HG03066 (cell line): ENCODE measurements around the gene TTC23.

Experiments used
- ATAC-seq: cut with Tn5 transposase; IDR thresholded peaks from one replicate; pipeline ENCODE4 v1.9.1; 2021; ENCODE audit warnings: low read depth; ENCODE audit not compliant: unreplicated experiment

The TTC23 gene

DNA sequence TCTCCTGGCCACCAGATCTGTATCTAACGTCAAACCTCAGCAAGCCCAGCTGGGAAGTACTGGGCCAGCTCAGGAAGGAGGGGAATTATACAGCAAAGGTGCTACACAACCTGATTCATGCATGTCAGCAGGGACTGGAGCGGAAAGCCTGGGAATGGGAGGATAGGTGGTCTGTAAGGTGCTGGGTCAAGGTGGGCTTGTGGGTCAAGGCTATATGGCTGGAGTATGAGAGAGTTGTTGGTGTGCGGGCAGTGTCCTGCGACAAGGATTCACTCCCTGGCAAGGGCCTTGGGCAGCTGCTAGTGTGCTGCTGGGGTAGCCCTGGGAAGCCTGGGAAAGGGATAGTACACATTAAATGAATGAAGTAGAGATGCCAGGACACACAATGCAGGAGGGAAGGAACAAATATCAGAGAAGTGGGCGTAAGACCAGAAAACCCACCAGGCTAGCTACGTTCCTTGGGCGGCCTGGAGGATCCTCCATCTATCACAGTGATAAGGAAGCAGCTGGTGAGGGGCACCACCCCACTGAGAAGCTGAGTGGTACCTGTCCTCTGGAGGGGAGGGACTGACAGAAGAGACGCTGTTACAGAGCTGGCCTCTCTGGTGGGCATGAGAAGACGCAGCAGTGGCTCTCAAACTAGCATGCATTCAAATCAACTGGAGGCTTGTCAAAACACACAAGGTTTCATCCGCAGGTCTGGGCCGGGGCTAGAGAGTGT, 153.0 kb downstream of the TTC23 start:
- no peak for ATAC-seq

DNA sequence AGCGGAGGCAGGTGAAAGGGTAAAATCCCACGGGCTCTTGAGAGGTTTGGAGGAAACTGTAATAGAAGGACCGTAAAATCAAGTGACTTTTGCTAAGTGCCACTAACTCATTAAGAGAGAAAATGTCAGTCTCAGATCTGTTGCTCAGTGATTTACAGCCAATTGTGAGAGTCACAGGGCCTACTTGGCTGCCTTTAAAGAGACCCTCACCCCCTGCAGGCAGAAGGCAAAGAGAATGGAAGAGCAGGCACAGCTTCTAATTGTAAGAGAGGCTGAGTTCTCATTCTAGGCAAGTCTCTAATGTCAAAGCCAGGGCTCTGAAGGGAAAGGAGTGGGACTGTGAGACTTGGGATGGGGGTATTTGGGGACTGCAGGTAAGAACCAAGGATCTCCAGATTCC, 153.8 kb downstream of the TTC23 start:
- no peak for ATAC-seq

DNA sequence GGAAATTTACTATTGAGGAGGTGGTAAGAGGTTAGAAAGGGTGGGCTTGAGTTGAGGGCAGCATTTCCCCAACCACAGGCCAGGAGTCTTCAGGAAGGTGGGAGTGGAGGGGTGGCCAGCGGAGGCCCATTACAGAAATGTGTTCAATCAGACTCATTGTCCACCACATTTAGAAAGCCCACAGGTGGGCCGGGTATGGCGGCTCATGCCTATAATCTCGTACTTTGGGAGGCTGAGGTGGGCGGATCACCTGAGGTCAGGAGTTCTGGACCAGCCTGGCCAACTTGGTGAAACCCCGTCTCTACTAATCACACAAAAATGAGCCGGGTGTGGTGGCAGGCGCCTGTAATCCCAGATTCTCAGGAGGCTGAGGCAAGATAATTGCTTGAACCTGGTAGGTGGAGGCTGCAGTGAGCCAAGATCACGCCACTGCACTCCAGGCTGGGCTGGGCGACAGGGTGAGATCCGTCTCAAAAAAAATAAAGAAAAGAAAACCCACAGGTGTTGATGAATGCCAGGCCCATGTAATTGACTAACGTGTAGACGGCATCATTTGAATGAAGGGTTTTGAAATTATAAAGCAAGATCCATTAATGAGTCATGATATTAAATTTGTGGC, 156.7 kb downstream of the TTC23 start:
- no peak for ATAC-seq

DNA sequence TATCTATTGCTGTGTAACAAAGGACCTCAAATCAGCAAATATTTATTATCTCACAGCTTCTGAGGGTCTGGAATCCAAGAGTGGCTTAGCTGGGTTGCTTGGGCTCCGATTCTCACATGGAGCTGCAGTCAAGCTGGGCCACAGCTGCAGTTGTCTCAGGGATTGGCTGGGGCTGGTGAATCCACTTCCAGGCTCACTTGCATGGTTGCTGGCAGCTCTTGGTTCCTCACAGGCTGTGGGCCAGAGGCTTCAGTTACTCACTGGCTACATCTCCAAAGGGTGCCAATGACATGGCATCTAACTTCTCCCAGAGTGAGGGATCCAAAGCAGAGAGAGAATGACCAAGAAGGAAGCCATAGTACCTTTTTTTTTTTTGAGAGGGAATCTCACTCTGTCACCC, 158.4 kb downstream of the TTC23 start:
- no peak for ATAC-seq

DNA sequence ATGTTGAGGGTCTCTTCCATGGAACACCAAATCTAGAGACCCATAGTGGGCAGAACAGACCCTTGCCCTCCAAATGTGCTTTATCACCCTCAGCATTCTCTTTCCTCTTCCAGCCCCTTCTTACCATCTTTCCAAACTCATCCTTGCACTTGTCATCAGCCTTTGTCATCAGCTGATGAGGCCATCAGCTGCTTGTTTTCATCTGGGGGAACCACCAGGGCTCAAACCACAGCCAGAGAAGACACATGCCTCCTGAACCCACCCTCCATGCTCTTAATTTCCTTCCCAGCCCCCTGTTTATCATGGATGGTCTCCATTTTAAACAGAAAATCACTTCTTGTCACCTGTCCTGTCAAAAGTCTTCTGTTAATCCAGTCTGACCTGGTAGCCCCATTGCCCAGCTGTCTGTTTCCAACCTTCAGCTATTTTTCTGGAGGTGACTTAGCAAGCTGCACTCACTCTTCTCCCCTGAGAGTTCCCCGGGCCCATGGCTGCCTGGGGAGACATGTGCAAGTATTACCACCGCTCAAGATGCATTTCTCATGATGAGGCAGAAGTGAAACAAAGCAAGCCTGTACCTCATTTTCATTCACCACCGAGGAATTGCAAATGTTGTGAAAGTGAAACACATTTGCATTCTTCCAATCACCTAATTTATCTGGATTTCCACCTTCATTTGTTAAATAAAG, 159.2 kb downstream of the TTC23 start:
- ATAC-seq: peak; percentile 100

DNA sequence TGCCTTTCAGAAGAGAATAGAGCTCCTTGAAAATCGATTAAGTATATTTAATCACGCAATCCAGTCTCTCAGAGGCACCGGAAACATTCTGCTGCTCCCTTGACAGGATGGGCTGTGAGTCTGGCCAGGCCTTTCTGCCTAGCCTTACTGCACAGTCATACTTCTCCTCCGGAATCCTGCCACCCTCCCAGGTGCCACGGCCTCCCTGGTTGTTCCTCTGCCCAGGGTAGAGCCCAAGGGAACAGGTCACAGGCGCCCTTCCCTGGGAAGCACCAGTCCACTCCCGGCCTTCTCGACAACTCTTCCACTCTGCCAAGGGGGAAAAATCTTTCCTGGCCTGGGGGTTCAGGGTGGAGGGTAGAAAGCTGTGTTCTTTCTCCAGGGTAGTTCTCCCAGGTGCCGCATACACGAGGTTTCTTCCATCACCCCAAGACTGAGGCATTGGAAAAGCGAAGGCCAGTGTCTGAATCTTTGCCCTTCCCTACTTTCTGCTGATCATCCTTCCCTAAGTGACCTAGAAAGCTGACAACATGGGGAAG, 161.9 kb downstream of the TTC23 start:
- ATAC-seq: no peak

DNA sequence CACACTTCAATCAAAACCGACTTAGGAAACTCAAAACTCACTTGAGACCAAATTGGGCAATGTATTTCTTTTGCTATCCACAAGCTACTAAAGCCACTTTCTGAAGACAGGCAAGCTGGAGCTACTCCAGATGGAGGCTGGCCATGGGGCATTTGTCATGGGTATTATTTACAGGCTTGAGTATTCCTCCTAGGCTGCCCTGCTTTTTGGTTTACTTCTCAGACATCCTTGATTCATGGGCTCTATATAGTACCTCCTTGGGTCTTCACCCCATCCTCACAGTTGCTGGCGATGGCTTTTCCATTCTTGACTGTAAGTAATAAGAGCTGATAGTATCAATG, 163.1 kb downstream of the TTC23 start:
- ATAC-seq: no peak
